Measurements from ENCODE around the gene TMPRSS2. TPM values are rescaled to one million over a fixed set of nuclear protein-coding genes. Genes with fewer than 3 reads are reported as not detected.

Gene TMPRSS2
- total and polyA plus RNA-seq, 3 donors from 2014 or later: 2.3 to 5.6 (median 3.9) TPM

DNA sequence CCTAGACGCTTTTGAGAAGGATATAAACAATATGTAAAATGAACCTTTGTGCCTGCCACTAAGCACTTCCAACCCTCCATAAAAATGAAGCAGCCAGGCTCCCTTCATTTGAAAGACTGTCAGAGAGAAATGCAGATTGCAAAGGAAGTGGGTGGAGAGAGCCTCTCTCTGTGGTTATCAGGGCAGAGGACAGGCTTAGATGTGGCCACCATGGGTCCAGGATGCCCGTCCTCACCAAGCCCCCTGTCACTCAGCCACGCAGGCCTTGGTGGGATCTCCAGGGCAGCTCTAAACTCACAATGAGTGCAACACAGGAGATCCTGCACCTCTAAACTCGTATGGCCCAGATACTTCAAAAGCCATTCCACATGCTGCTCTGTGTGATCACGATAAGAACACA is 37.9 kb downstream of the TMPRSS2 start:
- H3K4me1 ChIP-seq: no peaks in the 10 kb centered on the region
- H3K27ac ChIP-seq: no peak overlapping the region
- no peaks in the 10 kb centered on the region for H3K27me3 ChIP-seq
- DNase-seq: no peak
- 55 to 67% methylated on average over 5 of the region's 5 CpGs for WGBS, 2 donors
- H3K4me3 ChIP-seq: no peak overlapping the region
- no peaks in the 10 kb centered on the region for H3K9me3 ChIP-seq
- intact Hi-C loops (cut with DNase I; ENCODE audit: low total_unique reads): no loop called here
- H3K36me3 ChIP-seq (ENCODE audit: low read depth, missing control alignments): no peaks in the 10 kb centered on the region
- TF ChIP-seq CTCF (IDR thresholded peaks at IDR 0.05) (no peak), POLR2A (IDR thresholded peaks at IDR 0.05) (no peak)

DNA sequence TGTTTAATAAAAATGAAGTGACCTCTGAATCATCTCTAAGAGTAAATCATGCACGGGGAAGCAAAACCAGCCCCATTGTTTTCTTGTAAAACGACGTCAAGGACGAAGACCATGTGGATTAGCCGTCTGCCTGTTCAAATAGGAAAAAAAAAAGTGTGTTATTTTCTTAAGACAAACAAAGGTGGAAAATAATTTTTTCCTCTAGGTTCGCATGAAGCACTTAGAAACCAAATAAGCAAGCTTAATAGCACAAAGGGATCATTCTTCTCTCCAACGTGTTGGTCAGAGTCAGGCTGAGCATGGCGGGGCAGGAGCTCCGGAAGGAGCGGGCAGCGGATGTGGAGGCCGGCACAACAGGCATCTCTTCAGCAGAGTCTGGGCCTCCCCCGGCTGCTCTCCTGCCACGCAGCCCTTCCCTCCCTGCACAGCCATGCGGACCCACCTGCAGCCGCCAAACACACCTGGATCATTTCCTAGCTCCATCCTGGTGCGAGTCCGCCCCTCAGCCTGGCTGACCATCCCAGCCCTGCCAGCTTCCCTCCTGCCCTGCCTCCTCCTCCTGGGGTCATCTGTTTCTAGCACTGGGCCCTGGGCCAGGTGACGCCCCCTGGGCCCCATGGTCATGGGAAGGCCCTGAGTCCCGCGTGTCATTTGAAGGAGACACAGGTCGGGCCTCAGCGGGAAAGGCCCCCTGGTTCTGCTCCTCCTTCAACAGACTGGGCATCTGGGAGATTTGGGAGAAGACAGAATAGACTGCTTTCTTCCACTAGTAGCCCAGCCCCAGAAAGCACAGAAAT is 41.7 kb downstream of the TMPRSS2 start:
- intact Hi-C loops (cut with DNase I; ENCODE audit: low total_unique reads): no loop called here
- DNase-seq: no peak

GRCh38 chr21:41465176-41465781 is 42.7 kb downstream of the TMPRSS2 start:
- Histone ChIP-seq H3K36me3 (ENCODE audit: low read depth, missing control alignments) (no peaks in the 10 kb centered on the region), H3K27me3 (no peaks in the 10 kb centered on the region), H3K4me1 (no peaks in the 10 kb centered on the region), H3K9me3 (no peaks in the 10 kb centered on the region), H3K4me3 (no peak overlapping the region), H3K27ac (no peak overlapping the region)
- DNase-seq: no peak
- intact Hi-C loops (cut with DNase I; ENCODE audit: low total_unique reads): no loop called here
- TF ChIP-seq POLR2A (IDR thresholded peaks at IDR 0.05): no peak
- no peak for TF ChIP-seq CTCF (IDR thresholded peaks at IDR 0.05)
- 86 to 92% methylated on average over 4 of the region's 4 CpGs for WGBS, 2 donors

More for the DNA sequence above, 41.7 kb downstream of the TMPRSS2 start:
- Histone ChIP-seq H3K36me3 (ENCODE audit: low read depth, missing control alignments) (no peaks in the 10 kb centered on the region), H3K27me3 (no peaks in the 10 kb centered on the region), H3K9me3 (no peaks in the 10 kb centered on the region), H3K4me1 (no peaks in the 10 kb centered on the region), H3K4me3 (no peak overlapping the region), H3K27ac (no peak overlapping the region)
- no peak for TF ChIP-seq CTCF (IDR thresholded peaks at IDR 0.05)
- TF ChIP-seq POLR2A (IDR thresholded peaks at IDR 0.05): no peak
- WGBS, 2 donors: 79 to 89% methylated on average over 16 to 23 of the region's 23 CpGs

DNA sequence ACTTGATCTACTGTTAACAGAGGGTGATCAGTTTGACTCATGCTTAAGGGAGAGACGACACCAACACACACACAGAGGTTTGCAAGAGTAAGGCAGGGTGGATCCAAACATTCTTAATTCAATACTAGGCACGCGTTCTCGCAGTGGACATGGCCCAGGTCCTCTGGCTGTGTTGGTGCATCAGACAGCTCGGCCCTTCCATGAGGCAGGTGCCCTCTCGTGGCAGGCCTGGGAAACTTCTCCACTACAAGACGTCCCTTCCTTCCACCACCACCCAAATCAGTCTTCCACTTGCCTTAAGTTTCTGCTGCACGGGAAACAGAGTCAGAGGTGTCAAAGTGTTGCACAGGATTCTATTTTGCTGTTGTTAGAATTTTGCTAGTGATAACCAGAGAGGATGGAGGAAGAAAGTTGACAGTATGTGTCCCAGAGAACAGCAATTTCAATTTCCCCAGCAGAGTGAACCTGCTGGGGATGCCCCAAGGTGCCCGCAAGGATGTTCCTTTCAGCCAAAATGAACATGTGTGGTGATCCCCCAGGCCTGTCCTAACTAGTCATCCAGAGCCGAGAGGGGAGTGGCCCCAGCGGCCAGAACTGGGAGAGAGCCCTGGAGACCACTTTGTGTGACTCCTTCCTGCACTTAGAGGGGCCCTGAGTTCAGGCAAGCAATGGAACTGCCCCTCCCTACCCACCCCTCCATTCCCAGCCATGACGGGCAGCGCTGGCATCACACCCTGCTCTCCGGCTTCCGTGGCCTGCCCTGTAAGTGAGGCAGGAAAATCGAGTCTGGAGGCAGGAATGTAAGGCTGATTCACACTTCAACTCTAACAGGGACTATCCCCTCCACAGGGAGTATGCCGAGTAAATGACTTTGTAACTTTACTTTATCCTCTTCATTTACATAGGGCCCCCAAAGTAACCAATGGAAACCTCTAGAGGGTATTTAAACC is 47.1 kb downstream of the TMPRSS2 start:
- H3K9me3 ChIP-seq: no peaks in the 10 kb centered on the region
- no peak overlapping the region for H3K27ac ChIP-seq
- intact Hi-C loops (cut with DNase I; ENCODE audit: low total_unique reads): loop anchor here (5.0 kb wide), 1 partner anchor 179 kb away; no protein-coding TSS in a partner anchor
- WGBS, 2 donors: 51% methylated on average over 12 to 17 of the region's 17 CpGs
- DNase-seq: peak; percentile 87
- TF ChIP-seq CTCF (IDR thresholded peaks at IDR 0.05) (peak; percentile 61 to 71 (median 69)), POLR2A (IDR thresholded peaks at IDR 0.05) (no peak)
- H3K4me1 ChIP-seq: no peaks in the 10 kb centered on the region
- H3K27me3 ChIP-seq: no peaks in the 10 kb centered on the region
- H3K36me3 ChIP-seq (ENCODE audit: low read depth, missing control alignments): no peaks in the 10 kb centered on the region
- H3K4me3 ChIP-seq: no peak overlapping the region
